Neuronal stem cell (in vitro differentiated cells): Measurements from ENCODE around the gene CABLES2.
A peak's percentile ranks its signal among the peaks of the same experiment; 100 is the strongest.

Experiments used
- DNase-seq: peaks from one replicate; pipeline ENCODE4 v3.0.0-alpha.2; 2013; ENCODE audit warnings: low spot score
- H2AFZ ChIP-seq: one replicate; pipeline ENCODE4 v1.6.1; 2013; ENCODE audit warnings: mild to moderate bottlenecking, low read length, inconsistent platforms
- H2AK5ac ChIP-seq: 2 replicates; pipeline ENCODE4 v1.6.1; 2013; ENCODE audit warnings: low read depth, mild to moderate bottlenecking, inconsistent platforms, low read length, moderate library complexity, mixed read lengths
- H2BK120ac ChIP-seq: 2 replicates; pipeline ENCODE4 v1.6.1; 2013; ENCODE audit warnings: low read depth, mild to moderate bottlenecking, inconsistent platforms, low read length, moderate library complexity, mixed read lengths
- H2BK12ac ChIP-seq: one replicate; pipeline ENCODE4 v1.6.1; 2013; ENCODE audit warnings: low read length, inconsistent platforms
- H2BK15ac ChIP-seq: 2 replicates; pipeline ENCODE4 v1.6.1; 2013; ENCODE audit warnings: mild to moderate bottlenecking, low read length, inconsistent platforms, mixed read lengths
- H2BK5ac ChIP-seq: one replicate; pipeline ENCODE4 v1.6.1; 2013; ENCODE audit warnings: inconsistent platforms, mild to moderate bottlenecking, low read length, moderate library complexity
- H3K14ac ChIP-seq: one replicate; pipeline ENCODE4 v1.6.1; 2013; ENCODE audit warnings: low read length, inconsistent platforms
- H3K18ac ChIP-seq: 2 replicates; pipeline ENCODE4 v1.6.1; 2013; ENCODE audit warnings: low read length, inconsistent platforms
- H3K23ac ChIP-seq: 2 replicates; pipeline ENCODE4 v1.6.1; 2013; ENCODE audit warnings: low read depth, mild to moderate bottlenecking, mixed read lengths, low read length, inconsistent platforms; ENCODE audit not compliant: poor library complexity
- H3K27ac ChIP-seq: replicated peaks from 3 replicates; pipeline ENCODE4 v1.5.1; 2013; ENCODE audit warnings: low read length, inconsistent platforms
- H3K27me3 ChIP-seq, 3 experiments: 2 replicates each; pipeline ENCODE4 v1.6.1; 2013; ENCODE audit warnings: low read length in 3 of 3, mild to moderate bottlenecking in 2 of 3, inconsistent platforms in 1 of 3, low read depth in 1 of 3, mixed read lengths in 1 of 3, moderate library complexity in 1 of 3; ENCODE audit not compliant: control insufficient read depth in 3 of 3, insufficient read depth in 3 of 3
- H3K36me3 ChIP-seq, 2 donors: replicated peaks in 1 of 2; 2 replicates each; pipeline ENCODE4 v1.6.1; 2013; ENCODE audit warnings: low read length in 2 of 2; ENCODE audit not compliant: control insufficient read depth in 2 of 2, insufficient read depth in 2 of 2
- H3K4ac ChIP-seq: 2 replicates; pipeline ENCODE4 v1.6.1; 2013; ENCODE audit warnings: inconsistent platforms, mild to moderate bottlenecking, low read length, moderate library complexity
- H3K4me1 ChIP-seq, 2 donors: 1 replicate in 1 of 2; 2 replicates in 1 of 2; pipeline ENCODE4 v1.6.1; 2013; ENCODE audit warnings: low read length in 2 of 2, low read depth in 1 of 2; ENCODE audit not compliant: control insufficient read depth in 2 of 2, insufficient read depth in 1 of 2
- H3K4me2 ChIP-seq: one replicate; pipeline ENCODE4 v1.6.1; 2013; ENCODE audit warnings: mild to moderate bottlenecking, low read length, inconsistent platforms; ENCODE audit not compliant: insufficient read depth, poor library complexity, severe bottlenecking
- H3K4me3 ChIP-seq, 2 donors: 2 replicates each; pipeline ENCODE4 v1.5.1; 2013; ENCODE audit warnings: low read length in 2 of 2, mild to moderate bottlenecking in 2 of 2, inconsistent platforms in 1 of 2, moderate library complexity in 1 of 2
- H3K79me1 ChIP-seq: one replicate; pipeline ENCODE4 v1.6.1; 2013; ENCODE audit warnings: low read depth, mild to moderate bottlenecking, inconsistent platforms, low read length, moderate library complexity
- H3K9ac ChIP-seq: one replicate; pipeline ENCODE4 v1.6.1; 2013; ENCODE audit warnings: mild to moderate bottlenecking, low read depth, low read length, inconsistent platforms; ENCODE audit not compliant: poor library complexity
- H3K9me3 ChIP-seq, 2 donors: replicated peaks in 1 of 2; 2 replicates each; pipeline versions ENCODE3 to v1.6.1; 2013; ENCODE audit warnings: low read length in 2 of 2, mild to moderate bottlenecking in 2 of 2, inconsistent platforms in 1 of 2, low read depth in 1 of 2, mixed read lengths in 1 of 2, moderate library complexity in 1 of 2; ENCODE audit not compliant: control insufficient read depth in 2 of 2, insufficient read depth in 1 of 2
- H4K8ac ChIP-seq: one replicate; pipeline ENCODE4 v1.6.1; 2013; ENCODE audit warnings: low read depth, mild to moderate bottlenecking, inconsistent platforms, low read length, moderate library complexity
- H4K91ac ChIP-seq: one replicate; pipeline ENCODE4 v1.6.1; 2013; ENCODE audit warnings: low read length, low read depth, mild to moderate bottlenecking, inconsistent platforms; ENCODE audit not compliant: poor library complexity
- WGBS, 2 donors: extraction: QIAGEN DNeasy Blood & Tissue Kit; methylation state at CpG; one replicate each; pipeline ENCODE4 v1.1.7; 2013; ENCODE audit warnings: missing lambda C conversion rate in 2 of 2, mixed read lengths in 1 of 2; ENCODE audit not compliant: insufficient read length in 2 of 2, insufficient replicate concordance in 1 of 2; ENCODE audit errors: extremely low coverage in 2 of 2; 5-methylcytosine and 5-hydroxymethylcytosine counted together

CABLES2 gene

GRCh38 chr20:62352402-62353288 is 54.4 kb downstream of the CABLES2 start:
- H3K14ac ChIP-seq, result no peak overlapping the region
- no peak overlapping the region for H2BK12ac ChIP-seq
- H3K9ac ChIP-seq, result no peak overlapping the region
- no peak overlapping the region for H3K4ac ChIP-seq
- peaks cover 27 to 29% of the 10 kb centered on the region in 2 donors for H3K36me3 ChIP-seq
- no peak overlapping the region for H3K4me3 ChIP-seq
- H3K79me1 ChIP-seq, result peaks cover 28% of the 10 kb centered on the region
- no peak overlapping the region for H2AFZ ChIP-seq
- peaks cover 3 to 6% of the 10 kb centered on the region in 2 donors for H3K9me3 ChIP-seq
- H2BK120ac ChIP-seq, result no peak overlapping the region
- H2BK15ac ChIP-seq, result no peak overlapping the region
- no peak for DNase-seq
- no peak overlapping the region for H4K91ac ChIP-seq
- H3K18ac ChIP-seq, result no peak overlapping the region
- no CpG with 5 or more reads among the region's 43 CpGs for WGBS, 2 donors
- no peak overlapping the region for H3K23ac ChIP-seq
- no peak overlapping the region for H3K27ac ChIP-seq
- H3K4me2 ChIP-seq, result no peak overlapping the region
- peak overlapping the region; percentile 13 for H2BK5ac ChIP-seq
- H2AK5ac ChIP-seq, result no peak overlapping the region
- H4K8ac ChIP-seq, result no peak overlapping the region
- no peaks in the 10 kb centered on the region for H3K27me3 ChIP-seq
- H3K4me1 ChIP-seq, result peaks cover 21 to 22% of the 10 kb centered on the region in 2 donors

GRCh38 chr20:62351469-62352401 is 55.4 kb downstream of the CABLES2 start:
- Histone ChIP-seq H4K91ac (no peak overlapping the region), H3K23ac (peak overlapping the region; percentile 43), H3K4ac (no peak overlapping the region), H4K8ac (no peak overlapping the region), H3K36me3 (peaks cover 30 to 37% of the 10 kb centered on the region in 2 donors), H2BK5ac (no peak overlapping the region), H2AFZ (no peak overlapping the region), H2AK5ac (no peak overlapping the region), H3K79me1 (peaks cover 26% of the 10 kb centered on the region), H3K27ac (no peak overlapping the region), H3K4me3 (no peak overlapping the region), H2BK120ac (no peak overlapping the region), H3K18ac (no peak overlapping the region), H2BK12ac (no peak overlapping the region), H3K9ac (peak overlapping the region; percentile 12), H3K4me2 (no peak overlapping the region), H3K14ac (no peak overlapping the region), H3K27me3 (no peaks in the 10 kb centered on the region), H3K9me3 (peaks cover 3 to 6% of the 10 kb centered on the region in 2 donors), H2BK15ac (no peak overlapping the region), H3K4me1 (peaks cover 18 to 22% of the 10 kb centered on the region in 2 donors)
- DNase-seq, result no peak
- WGBS, 2 donors, result no CpG with 5 or more reads among the region's 60 CpGs

- H3K23ac ChIP-seq, result peak overlapping the region; percentile 55
- no peak overlapping the region for H3K4ac ChIP-seq
- WGBS, 2 donors, result no CpG with 5 or more reads among the region's 23 CpGs
- no peak for DNase-seq
- H3K4me2 ChIP-seq, result no peak overlapping the region
- H4K91ac ChIP-seq, result no peak overlapping the region
- no peak overlapping the region for H2BK120ac ChIP-seq
- H3K9ac ChIP-seq, result no peak overlapping the region
- H3K9me3 ChIP-seq, result peaks cover 3 to 6% of the 10 kb centered on the region in 2 donors
- H4K8ac ChIP-seq, result no peak overlapping the region
- H3K27ac ChIP-seq, result no peak overlapping the region
- no peak overlapping the region for H3K14ac ChIP-seq
- no peak overlapping the region for H3K4me3 ChIP-seq
- no peak overlapping the region for H2AK5ac ChIP-seq
- no peak overlapping the region for H2BK5ac ChIP-seq
- H3K4me1 ChIP-seq, result peaks cover 8 to 15% of the 10 kb centered on the region in 2 donors
- H3K79me1 ChIP-seq, result peaks cover 24% of the 10 kb centered on the region
- H2BK12ac ChIP-seq, result no peak overlapping the region
- peaks cover 39 to 42% of the 10 kb centered on the region in 2 donors for H3K36me3 ChIP-seq
- no peak overlapping the region for H2AFZ ChIP-seq
- H2BK15ac ChIP-seq, result no peak overlapping the region
- no peaks in the 10 kb centered on the region for H3K27me3 ChIP-seq
- H3K18ac ChIP-seq, result no peak overlapping the region
These were observed 56.3 kb downstream of the CABLES2 start for GRCh38 chr20:62350629-62351422.
